NCI-H748 (cell line): ENCODE data around the gene ZRANB2.

Experiments
- DNase-seq: peaks from one replicate; lab custom pipeline; 2025; ENCODE audit not compliant: unreplicated experiment; lab: John Stamatoyannopoulos, UW

Gene ZRANB2

DNA sequence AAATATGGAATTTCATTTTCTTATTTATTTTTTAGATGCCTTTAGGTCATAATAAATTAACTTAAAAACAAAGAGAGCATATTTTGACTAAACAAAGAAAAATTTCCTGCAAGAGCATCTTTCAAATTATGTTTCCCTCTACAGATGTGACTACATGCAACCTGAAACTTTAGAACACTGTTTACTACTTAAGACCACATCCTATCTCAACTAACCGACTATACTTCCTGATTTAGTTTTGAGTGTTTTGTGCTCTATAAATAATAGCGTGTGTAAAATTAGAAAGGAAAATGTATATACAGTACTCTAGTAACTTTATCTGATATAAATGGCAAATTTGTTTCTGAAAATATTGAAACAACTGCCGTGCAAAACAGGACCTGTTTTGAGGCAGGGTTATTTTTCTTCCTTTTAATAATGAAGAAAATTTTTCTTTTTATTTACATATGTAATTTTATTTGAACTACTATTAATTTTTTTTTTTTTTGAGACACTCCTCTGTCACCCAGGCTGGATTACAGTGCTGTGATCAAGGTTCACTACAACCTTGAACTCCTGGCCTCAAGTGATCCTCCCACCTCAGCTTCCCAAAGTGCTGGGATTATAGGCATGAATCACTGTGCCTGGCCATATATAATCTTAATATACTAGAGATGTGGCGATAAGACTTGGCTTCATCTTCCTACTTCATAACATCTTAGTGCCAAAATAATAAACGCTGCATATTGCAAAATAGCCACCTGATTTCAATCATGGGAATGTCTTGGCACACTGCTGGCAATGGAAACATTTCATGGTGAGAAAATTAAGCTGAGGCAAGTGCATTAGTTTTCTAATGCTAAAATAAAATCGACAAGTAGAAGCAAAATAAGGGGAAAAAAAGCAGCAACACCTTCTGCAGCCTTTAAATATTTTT lies 12.3 kb downstream of the ZRANB2 start:
- DNase-seq, result no peak

DNA sequence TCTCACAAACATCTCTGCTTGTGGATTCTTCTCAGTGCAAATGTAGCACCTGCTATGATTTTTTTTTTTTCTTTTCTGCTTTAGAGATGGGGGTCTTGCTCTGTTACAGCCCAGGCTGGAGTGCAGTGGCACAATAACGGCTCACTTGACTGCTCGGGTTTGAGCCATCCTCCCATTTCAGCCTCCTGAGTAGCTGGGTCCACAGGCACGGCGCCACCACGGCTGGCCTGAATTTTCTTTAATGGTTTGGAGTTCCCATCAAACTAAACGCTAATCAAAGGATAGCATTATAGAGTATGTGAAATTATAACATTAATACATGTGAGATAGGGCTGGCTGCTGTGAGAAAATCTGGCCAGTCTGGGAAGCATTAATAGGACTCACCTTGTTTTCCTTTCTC lies 26.0 kb downstream of the ZRANB2 start:
- DNase-seq, result peak; percentile 35

DNA sequence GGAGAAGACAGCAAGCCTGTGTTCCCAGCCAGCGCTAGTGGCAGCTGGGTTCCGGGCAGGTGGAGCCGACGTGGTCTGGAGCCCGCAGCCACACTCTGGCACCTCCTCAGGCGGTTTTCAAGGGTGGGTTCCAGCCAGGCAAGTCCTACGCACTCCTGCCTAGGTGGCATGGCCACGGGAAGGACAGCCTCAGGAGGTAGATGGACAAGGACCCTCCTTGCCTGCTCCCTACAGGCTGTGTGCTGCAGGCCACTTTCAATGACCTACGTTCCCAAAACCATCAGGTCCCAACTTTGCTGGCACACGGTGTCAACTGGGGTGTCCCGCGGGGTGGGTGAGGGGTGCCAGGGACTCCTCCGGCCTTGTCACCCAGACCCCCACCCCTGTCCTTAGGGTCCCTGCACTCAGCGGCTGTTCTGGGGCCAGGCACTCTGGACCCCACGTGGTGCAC lies 26.5 kb downstream of the ZRANB2 start:
- DNase-seq, result peak; percentile 30

DNA sequence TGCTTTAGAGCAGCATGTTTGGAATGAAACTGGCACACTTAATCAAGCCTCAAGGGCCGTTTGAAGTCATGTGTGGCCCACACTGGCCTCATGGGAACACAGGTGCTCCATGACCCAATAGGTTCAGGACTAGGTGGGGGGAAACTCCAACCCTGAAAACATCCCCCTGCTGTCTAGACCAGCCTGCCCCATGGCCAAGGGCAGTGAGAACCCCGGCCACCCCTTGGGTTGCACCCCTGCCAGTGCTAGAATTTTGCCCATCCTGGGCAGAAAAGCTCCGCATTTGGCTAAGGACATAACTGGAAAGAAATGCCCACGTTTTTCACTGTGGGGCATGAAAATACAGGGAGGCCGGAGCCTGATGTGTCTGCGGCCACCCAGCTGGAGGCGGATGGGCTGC lies 27.1 kb downstream of the ZRANB2 start:
- no peak for DNase-seq

DNA sequence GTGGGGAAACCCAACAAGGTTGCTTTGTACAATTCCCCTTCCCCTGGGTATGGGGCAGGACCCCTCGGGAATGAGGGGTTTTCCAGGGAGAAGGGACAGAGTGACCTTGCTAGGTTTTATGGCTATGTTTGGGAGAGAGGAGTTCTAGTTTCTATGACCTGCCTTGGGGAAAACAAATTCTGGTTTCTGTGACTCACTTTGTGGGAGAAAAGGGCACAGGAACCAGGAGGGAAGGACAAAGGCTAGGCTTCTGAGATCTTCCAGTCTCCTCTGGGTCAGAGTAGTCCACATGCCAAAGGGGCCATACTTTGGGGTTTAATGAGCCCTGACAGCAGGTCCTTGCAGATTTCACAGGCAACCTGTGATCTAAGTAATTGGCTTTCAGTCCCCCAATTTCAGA lies 27.7 kb downstream of the ZRANB2 start:
- DNase-seq, result no peak

DNA sequence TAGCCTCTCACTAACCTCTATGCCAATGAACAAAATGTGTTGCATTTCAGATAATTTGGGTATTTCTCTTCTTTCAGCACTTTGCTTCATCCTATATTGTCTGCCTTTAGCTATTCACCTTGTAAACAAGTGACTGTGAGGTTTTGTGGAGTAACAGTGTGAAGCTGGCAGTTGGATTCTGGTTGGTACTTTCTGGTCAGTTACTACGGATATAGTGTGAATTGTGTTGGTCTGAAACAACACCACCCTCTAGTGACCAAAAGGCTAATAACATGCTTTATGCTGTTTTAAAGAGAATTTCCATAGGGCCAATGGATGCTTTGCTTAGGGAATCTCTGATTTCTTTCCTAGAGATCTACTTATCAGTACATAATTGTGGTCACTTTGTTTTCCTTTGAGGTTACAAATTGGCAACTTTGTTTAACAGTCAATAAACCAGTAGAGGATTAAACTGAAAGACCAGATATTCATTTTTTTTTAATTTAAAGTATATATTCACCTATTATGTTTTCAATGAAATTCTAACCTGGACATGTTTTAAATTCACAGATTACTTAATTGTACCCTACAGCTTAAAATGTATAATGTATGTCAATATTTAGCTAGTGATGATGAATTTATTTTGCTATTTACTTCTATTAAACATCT lies 30.8 kb downstream of the ZRANB2 start:
- peak; percentile 78 for DNase-seq

DNA sequence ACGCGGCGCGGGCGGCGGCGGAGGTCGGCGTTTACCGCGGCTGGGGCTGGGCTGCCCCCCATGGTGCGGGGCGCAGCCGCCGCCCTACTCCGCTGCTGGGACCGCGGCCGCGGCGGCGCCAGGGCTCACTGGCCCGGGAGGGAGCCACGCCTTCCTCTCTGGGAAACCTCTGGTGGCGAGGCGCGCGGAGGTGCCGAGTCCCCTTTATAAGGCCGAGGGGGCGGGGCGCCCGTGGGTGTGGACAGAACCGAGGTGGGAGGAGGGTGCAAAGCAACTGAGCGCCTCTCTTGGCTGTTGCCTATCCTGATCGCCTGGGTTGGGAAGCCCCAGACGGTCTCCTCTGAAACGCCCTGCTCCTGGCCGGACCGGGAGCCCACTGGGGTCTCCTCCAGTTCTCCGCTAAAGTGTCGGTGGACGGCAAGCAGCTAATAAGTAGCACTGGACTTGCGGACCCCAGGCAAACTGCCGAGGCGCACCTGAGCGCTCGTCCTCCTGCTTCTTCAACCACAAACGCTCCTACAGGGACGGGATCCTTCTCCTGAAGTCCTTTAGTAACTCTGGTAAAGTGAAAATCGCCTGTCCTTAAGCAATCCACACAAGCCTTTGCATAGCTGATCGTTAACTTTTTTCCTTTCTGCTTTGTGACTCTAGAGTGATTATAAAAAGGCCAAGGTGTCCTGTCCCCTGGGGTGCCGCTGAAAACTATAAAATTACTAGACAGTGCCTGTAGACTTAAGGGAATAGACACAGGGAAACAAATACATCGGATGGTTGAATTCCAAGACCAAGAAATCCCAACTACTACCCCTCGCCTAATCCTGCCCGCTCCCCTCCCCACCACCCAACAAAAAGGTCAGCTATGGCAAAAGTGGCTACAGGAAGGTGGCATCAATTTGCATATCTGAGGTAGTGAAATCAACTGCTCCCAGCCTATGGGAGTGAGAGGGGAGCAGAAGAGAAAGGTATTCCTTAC lies 32.9 kb downstream of the ZRANB2 start, which contains the start of gene PTGER3:
Gene PTGER3, minus strand, starts transcription at position 182 of the 973 bp plus-strand sequence. CDS start 239 bp downstream, outside the sequence.
- peak; percentile 94 for DNase-seq

DNA sequence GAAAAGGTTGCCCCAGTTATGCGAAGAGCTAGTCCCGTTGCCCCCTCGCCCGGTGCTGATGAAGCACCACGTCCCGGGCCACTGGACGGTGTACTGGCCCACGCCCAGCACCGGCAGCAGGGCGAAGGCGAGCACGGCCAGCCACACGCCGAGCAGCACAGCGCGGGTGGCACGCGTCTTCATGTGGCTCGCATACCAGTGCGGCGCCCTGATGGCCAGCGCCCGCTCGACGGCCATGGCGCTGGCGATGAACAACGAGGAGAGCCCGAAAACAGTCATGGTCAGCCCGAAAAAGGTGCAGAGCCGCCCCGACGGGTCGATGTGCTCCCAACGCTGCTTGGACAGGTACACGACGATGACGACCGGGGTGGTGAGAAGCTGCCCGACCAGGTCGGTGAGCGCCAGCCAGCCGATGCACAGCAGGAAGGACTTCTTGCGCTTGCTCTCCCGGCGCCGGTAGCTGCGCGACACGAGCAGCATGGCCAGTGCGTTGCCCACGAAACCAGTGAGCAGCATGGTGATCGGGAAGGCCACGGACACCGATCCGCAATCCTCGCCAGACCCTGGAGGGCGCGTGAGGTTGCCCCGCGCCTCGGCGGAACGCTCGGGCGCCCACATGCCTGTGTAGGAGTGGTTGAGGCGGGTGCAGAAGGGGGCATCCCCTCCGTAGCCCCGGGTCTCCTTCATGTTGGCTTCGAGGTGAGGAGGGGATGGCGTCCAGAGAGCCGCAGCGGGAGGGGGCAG lies 33.8 kb downstream of the ZRANB2 start:
- DNase-seq, result peak; percentile 58

DNA sequence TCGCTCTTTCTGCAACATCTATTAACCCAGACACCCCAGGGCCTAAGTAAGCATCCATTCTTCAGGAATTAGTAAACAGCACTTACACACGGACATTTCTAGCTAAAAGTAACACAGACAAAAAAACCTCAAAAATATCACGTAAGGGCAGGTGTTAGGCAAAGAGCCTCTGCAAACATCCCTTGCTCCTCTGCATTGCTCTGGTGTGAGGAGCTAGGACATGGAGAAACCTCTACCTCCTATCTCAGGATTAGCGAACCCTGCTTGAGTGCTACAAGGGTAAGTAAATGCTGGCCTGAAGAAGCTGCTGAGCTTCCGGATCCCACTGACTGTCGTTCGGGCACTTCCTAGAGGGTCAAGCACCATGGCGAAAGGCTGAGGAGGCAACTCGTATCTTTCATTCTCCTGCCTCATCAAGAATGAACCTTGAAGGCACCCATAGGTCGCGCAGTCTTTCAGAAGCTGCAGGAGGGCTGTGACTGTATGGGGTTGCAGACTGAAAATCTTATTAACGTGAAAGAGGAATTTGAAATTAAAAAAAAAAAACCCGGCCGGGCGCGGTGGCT lies 35.3 kb downstream of the ZRANB2 start:
- DNase-seq, result peak; percentile 38

DNA sequence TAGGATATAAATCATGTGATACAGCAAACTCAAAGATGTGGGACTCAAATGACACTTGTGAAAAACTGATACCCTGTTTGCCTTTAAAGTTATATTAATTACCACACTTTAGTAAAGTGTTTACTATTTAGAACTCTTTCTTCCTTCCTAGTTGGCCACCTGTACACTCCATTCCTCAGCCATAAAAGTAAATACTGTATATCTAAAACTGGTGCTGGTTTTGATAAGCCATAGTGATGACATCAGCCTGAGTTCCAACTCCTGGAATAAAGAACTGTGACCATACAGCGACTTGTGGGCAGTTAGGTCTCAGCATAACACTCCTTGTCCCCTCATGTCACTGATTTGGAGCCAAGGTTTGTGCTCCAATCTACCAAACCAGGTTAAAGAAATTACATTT lies 36.0 kb downstream of the ZRANB2 start:
- DNase-seq, result no peak

DNA sequence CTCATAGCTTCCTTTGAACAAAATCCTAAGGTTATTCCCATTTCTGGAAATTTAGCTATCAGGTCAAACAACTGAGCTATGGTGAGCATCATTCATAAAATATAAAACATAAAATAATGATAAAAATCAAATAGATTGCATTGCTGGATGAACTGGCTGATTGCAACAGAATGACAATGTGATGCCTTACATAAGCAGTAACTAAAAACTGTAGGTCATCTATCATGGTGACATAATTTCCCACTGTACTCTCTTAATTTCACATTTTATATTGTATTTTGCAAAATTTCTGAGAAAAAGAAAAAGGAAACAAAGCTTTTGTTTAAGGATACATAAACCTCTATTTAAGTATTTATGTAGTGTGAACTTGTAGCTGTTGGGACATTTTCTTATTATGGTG lies 37.8 kb downstream of the ZRANB2 start:
- no peak for DNase-seq

DNA sequence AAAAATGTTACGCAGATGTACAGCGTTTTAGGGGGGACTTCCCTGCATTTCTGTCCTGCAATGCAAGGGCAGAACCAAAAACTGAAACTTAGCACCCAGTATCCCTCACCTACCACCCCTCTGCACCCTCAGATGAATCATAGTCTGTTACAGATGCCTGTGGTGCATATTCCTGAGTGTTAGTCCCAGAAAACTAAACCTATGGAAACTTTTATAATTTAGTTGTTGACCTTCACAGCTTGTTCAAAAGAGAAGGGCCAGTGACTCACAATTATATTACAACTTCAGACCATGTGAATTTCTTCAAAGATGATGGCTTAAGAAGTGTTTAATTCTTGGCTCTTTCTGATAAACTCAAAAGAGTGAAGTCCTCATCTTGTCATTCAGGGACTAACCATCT lies 39.0 kb downstream of the ZRANB2 start:
- DNase-seq, result no peak

DNA sequence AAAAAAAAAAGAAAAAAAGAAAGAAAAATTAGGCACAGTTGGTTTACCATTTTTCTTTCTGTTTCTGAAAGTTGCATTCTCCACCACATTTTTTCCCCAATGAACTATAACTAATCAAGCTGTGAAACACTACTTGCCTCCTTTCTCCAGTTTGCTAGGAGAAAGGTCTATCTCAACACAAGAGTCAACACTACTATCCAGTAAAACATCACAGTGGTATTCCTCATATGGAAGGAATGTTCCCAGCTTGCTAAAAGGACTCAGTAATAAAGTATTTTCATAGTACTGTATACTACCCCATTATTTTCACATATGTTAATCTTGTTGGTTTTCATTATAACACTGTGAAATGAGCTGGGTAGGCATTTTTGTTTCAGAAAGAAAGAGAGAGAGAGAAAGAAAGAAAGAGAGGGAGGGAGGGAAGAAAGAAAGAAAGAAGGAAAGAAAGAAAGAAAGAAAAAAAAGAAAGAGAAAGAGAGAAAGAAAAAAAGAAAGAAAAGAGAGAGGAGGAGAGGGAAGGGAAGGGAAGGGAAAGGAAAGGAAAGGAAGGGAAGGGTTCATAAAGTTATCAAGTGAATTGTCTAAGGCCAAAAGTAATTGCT lies 41.1 kb downstream of the ZRANB2 start:
- DNase-seq, result no peak

DNA sequence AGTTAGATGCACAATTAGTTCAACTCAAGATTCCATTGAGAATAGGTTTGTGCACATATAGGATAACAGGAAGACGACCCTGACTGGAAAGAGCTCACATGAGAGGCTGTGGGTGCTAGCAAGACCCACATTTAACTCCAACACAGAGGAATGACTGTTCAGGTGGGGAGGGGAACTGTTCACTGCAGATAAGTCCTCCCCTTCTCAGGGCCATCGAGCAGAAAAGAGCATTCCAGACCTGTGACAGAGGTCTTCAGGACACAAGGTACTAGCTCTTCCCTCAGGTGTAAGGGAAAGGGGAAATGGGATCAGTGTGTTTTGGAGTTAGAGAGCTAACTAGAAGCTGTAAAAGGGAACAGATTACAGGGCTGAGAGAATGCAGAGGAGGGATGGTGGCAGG lies 41.9 kb downstream of the ZRANB2 start:
- no peak for DNase-seq

DNA sequence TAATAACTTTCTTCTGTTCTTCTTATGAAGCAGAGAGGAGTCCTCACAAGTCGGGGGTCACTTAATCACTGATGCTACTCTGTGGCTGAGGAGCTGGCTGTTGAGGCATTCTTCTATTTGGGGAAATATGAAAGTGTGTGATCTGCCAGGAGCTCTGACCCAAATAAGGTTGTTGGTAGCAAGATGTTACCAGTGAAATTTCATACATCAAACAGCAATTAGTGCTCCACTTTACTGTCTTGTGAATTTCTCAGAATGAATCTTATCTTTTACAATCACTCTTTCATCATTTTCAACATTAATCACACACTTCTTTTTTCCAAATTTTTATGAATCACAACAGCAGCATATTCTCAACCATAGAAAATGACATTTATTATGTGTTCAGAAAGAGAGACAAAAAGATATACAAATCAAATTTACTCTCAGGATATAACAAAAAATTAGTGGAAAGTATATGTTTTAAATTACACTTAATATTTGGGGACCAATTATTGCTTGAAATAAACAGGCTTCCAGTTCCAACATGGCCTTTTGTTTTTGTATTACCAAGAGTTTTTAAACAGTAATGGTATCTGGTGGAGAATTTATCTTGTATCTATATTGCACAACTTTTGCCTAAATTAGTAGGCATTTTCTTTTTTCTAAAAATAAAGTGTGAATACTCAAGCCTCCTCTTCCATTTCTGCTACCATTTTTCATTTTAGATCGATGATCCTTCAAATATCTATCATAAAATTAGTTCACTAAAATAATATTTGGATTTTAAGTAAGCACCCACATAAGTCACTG lies 42.8 kb downstream of the ZRANB2 start:
- no peak for DNase-seq

DNA sequence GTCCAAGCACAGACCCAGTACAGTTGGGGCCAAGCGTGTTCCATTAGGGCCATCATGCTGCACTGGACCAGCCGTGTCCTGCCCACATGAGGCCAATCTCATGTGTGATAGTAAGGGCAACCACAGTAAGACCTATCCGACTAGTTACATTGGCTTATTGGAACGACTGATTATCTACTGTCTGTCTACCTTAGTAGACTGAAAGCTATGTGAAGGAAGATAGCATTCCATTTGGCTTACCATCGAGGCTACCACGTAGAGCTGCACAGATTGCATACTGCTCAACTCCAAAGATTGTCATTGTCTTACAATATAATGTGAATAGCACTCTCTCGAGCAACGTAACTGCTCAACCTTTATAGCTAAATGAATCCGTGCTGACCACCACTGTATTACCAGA lies 43.8 kb downstream of the ZRANB2 start:
- DNase-seq, result no peak

DNA sequence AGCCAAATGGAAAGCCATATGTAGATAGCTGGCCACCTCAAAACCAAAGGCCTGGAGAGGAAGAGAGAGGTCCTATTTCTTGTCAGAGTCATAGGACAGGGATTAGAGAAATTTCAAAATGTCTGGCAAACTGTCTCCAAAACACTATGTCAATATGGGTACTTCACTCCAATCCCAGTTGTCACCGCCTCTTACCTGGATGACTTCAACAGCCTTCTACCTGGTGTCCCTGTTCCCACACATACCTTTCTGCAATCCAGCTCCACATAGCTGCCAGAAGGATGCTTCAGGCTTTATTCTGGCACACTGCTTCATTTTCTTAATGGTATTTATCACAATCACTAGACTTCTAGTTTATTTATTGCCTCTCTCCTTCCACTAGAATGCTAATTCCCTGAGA lies 47.7 kb downstream of the ZRANB2 start:
- DNase-seq, result no peak

DNA sequence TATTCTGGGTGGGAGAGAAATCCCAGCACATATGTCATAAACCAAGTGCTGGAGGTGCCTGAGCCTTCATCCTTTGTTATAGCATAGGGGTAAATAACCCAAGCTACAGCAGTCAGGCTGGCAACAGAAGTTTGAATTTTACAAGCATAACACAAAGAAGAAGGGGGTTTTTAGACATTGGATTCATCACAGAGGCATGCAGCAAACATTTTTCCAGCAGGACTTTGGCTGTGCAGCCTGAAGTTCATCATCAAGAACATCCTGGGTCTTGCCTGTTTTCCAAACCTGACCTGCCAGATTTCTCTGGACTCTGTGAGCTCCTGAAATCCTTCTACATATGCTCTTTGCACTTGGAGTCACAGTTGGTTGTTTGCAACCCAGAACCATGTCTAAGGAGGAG lies 49.4 kb downstream of the ZRANB2 start:
- DNase-seq, result no peak

DNA sequence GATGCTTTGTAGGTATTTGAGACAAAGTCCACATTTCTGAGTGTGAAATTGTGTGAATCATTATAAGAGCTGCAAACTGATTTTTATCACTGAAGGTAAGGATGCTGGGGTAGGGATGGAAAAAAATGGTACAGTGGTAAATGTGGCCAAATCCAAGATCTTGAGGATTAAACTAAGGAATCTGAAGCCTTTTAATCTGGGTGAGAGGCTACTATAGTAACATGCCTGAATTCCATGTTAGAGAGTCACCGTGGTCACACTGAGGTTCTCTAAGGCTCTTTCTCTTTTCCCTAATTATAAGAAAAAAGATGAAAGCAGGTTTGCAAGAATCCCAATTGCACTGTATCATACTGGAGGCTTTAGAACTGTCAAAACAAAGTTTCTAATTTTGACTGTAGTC lies 50.8 kb downstream of the ZRANB2 start:
- no peak for DNase-seq
